CD4-positive, alpha-beta T cell treated with Interleukin-4 for 1 hour (primary cell): ENCODE results near the gene IL10.
A peak's percentile ranks its signal among the peaks of the same experiment; 100 is the strongest.
"Not testable (repeated sequence)": the region's sequence is repeated elsewhere in the genome, so short reads cannot be mapped to it uniquely, and the experiment has no call there.

ENCODE experiments used
- DNase-seq, 2 donors: peaks; one replicate each; pipeline ENCODE4 v3.0.0-alpha.2; 2020 to 2022

The IL10 gene

DNA sequence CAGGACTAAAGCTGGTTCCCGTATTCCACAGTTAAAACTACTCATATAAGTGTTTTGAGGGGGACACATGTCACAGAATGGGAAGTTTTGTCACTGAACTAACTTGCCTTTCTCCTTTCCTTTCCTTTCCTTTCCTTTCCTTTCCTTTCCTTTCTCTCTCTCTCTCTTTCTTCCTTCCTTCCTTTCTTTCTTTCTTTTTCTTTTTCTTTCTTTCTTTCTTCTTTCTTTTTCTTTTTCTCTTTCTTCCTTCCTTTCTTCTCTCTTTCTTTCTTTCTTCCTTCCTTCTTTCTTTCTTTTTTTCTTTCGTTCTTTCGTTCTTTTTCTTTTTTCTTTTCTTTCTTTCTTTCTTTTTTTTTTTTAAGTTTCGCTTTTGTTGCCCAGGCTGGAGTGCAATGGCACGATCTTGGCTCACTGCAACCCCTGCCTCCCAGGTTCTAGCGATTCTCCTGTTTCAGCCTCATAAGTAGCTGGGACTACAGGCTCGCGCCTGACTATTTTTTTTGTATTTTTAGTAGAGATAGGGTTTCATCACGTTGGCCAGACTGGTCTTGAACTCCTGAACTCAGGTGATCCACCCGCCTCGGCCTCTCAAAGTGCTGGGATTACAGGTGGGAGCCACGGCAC, 9.4 kb downstream of the IL10 start:
- DNase-seq: not testable (repeated sequence)

DNA sequence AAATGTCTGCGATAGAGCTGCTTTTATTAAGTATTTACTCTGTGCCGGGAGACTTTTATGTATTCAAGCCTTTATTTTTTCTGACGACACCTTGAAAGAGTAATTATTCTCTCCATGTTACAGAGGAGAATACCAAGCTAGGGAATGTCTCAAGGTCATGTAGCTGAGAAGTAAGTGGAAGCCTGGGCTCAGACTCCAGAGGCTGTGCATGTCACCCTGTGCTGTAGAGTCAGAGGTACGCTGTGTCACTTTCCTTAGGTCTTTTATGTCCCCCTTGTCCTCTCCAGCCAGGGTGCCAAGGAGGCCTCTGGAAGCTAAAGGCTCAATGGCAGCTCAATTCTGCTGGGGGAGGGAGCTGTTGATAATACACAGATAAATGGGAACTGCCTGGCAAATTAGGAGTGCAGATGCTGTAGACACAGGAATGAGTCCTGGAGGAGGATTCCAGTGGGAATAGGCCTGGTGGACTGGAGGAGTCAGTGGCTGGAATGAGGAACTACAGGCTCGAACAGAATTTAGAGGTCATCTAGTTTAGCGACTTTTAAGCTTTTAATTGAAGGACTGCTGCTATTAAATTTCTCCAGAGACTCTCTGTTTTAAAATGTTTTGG, 11.0 kb downstream of the IL10 start:
- no peak for DNase-seq

GRCh38 chr1:206760590-206760989, 11.7 kb downstream of the IL10 start:
- no peak for DNase-seq

DNA sequence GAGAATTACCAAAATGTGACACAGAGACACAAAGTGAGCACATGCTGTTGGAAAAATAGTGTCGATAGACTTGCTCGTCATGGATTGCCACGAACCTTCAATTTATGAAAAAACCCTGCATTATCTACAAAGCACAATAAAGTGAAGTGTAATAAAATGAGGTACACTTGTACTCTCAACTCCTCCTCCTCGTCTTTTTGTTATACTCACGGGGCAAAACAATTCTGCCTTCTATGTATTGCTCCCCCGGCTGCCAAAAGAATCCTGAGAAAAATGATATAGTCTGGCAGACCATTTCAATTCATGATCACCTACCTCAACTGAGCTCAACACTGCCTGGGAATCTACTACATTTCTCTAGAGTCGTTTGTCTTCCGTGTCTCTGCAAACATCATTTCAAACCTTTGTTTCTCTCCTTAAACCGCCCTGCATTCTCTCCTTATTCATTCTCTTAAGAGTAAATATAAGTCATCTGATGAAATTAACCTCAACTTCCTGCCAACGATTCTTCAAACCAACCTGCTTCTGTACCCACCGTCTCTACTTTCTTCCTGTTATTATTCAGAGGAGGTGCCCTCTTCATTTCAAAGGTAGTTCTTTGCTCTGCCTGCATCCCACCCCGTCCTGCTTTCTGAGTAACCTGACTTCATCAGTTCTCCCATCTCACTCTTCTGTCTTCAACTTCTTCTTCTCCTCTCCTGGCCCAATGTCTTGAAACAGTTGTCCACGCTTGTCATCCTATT, 14.6 kb downstream of the IL10 start:
- peak in 1 of 2 donors; percentile 67 for DNase-seq

- DNase-seq: no peak
Observed at GRCh38 chr1:206754011-206754410, 18.3 kb downstream of the IL10 start.

DNA sequence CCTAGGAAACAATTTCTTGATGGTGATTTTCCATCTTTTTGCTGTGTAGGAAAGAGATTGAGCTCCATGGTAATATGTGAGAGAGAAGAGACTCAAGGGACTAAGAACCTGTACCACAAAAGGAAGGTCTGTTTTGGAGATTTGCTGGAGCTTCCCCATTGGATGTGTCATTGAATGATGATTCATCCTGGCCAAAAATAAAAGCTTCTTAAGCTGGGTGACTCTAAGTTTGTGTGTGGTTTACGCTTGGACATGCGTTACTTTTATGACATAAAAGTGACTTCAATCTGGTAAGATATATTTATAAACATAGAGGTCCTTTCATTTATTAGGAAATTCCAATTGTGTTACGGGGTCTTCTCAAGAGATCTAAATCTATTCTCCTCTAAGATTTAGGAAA, 19.2 kb downstream of the IL10 start:
- DNase-seq: no peak

- DNase-seq: no peak
Observed at GRCh38 chr1:206752481-206752880, 19.8 kb downstream of the IL10 start.

DNA sequence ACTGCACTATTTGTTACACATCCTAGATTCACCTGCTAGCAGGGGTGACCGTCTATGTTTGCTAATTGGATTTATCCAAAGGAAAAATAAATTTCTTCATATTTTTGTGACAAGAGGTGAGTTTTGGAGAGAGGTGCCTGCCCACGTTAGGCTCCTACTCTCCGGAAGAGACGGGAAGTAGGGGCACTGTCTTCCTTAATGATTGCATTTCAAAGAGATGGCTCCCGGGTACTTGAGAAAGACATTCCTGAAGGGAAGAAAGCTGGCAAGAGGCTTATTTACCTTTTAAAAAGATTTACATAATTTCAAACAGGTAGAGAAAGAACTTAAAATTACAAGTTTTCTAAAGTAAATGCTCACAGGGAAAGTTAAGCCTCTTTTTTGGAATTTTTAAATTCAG, 20.4 kb downstream of the IL10 start:
- no peak for DNase-seq

DNA sequence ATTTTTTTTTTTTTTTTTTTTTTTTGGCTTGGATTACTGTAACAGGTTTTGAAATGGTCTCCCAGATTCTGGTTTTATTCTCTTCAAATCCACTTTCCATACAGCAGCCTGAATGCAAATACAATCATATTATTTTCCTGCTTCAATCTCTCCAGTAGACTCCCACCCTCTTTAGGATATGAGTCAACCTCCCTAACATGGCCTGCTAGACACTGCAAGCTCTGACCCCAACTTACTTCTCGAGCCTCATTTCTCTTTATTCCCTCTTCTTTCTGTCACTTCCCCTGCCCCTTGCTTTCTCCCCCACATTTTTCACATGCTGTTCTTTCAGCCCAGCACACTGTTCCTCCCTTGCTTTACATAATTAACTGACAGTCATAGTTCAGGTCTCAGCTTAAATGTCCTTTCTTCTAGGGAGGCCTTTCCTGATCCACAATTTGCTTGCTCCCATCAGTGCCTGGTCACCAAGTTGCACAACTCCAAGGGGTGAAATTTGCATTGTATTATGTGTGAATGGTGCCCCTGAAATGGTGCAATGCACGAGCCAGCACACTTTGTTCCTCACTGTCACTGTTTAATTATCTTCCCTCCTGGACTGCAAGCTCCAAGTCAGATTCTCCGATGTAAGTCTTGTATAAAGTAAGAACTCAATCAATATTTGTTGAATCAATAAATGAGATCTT, 23.8 kb downstream of the IL10 start:
- no peak for DNase-seq

GRCh38 chr1:206745301-206745700, 27.0 kb downstream of the IL10 start:
- DNase-seq: no peak

DNA sequence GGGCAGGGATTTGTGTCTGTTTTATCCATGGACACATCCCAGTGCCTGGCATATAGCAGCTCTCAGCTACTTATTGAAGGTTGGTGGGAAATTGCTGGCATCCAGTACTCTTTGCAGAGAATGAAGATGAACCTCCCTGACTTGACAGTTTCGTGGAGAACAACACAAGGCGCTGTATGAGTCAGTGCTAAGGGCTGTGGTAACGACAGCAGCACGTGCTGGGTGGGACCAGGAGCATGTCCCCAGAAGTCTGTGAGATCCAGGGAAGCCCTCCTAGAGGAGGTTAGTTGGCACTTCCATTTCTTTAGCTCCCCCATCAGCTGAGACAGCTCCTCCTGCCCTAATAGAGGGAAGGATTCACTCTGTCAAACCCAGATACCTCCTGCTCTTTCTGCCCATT, 27.6 kb downstream of the IL10 start:
- no peak for DNase-seq

DNA sequence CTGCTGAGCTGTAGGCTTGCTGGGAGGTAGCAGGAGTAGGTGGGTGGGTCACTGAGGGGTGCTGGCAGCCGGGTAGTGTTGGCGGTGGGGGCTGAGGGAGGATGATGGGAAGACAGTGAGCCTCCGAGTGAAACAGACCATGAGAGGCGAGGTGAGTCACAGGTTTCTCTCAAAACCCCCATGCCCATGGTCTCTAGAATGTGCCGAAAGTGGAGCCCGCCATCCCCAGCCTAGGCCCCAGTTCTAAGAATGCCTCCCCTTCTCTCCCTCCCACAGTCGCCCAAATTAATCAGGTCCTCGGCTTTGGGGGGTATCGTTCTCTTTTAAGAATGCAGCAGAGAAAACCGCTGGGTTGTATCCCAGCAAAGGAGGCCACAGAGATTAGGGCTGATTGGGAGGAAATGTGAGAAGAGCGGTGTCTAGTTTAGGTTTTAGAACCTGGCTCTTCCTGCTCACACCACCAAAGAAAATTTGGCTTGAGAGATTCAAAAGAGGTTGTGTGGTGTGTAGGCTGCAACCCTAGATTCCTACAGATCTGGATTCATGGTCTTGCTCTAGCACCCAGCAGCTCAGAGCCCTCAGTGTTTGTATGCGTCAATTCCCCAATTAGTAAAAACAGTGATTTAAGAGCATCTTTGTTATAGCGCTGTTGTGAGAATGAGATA, 29.4 kb downstream of the IL10 start:
- DNase-seq: no peak

GRCh38 chr1:206741142-206741701, 31.1 kb downstream of the IL10 start:
- no peak for DNase-seq

DNA sequence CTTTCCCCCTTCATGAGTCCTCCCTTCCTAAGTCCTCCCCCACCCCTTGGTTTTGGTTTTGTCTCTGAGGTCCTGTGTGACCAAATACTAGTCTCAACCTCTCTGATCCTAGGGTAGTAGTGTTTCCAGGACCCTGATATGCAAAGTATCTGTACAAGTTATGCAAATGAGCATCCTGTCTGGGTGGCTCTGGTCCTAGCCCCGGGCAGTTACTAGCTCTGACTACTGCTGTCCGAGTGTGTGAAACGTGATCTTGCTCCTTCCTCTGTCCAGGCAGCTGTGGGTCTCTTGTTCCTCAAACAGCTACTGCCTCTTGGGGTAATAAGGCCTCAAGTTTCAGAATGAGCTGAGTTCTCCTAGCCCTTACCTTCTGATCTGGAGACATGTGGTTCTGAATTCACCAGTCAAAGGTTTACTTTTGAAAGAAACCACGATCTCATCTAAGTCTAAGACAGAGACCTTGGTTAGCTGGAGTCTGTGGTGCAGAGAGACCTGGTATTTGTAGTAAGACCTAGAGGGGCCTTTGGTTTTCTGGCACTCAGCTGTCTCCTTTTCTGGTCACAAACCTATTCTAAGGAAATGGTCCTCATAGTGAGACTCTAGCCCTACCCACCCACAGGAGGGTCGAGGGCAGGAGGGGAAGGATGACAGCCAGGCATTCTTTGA, 32.8 kb downstream of the IL10 start:
- peak in 1 of 2 donors; percentile 41 for DNase-seq

DNA sequence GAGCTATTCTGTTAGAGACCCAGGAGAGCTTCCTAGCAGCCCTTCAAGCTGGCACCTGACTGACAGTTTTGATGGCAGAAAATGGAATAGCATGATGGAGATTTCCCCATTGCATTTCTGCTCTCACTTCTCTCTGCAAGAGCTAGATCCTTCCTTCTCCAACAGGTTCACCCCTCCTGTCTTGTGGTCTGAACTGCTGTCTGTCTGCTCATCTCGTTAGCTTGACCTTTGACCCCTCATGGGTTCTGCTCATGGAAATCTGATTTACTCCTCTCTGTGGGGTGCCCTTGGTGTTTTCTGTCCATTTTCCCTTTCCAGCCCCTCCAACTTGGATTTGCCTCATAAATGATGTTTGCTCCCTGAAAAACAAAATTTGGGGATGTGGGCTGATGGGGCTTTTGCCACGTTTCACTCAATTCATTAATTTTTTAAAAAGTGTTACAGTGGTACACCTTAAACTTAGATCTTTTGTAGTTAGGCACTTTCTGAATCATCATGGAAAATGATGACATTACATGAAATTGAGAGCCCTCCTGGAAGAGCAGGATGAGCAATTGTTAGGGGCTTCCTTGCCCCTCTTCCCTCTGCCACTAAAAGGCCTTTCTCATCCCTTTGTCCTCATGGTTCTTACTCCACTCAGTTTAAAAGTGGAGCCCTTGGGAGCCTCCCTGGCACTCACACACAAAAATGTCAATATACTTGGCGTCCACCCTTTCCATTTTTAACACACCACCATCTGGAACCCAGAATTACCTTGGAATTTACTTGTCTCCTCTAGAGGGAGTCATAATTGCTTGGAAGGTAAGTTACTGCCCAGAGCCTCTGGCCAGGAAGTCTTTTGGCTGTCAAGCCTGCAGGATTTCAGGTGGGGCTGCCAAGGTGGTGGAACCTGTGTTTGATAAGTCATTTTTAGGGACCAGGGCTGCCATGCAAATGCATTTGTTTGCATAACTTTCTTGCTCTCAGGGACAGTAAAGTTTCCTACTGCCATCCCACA, 33.6 kb downstream of the IL10 start:
- no peak for DNase-seq

DNA sequence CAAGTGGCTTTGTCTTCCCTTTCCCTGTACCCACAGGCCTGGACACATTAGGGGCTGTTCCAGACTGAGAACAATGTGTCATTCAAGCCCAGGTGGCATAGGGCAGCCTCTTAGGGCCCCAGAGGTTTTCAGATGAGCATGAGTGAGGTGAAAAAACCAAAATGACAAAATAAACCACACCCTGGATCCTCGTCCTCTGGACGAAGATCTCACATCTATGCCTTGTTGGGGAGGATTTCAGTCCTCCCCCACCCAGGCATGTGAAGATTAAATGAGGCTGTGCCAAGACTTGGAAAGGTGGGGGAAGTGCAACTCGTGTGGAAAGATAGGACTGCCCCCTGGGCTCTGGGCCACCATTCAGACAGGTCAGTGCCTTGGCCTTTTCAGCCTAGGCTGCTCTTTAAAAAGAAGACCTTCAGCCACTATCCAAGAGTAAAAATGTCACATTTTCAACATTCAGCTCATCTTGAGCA, 34.5 kb downstream of the IL10 start:
- DNase-seq: no peak

- peak; percentile 67 to 78 for DNase-seq
Observed at GRCh38 chr1:206736878-206737728, 35.2 kb downstream of the IL10 start.

- DNase-seq: no peak
Observed at GRCh38 chr1:206735553-206736031, 36.7 kb downstream of the IL10 start.

GRCh38 chr1:206734499-206735142, 37.7 kb downstream of the IL10 start:
- peak; percentile 72 to 78 for DNase-seq
